ENCODE data around the gene CAPN13. TPM values are rescaled to one million over a fixed set of nuclear protein-coding genes. Genes with fewer than 3 reads are reported as not detected.
A peak's percentile ranks its signal among the peaks of the same experiment; 100 is the strongest.

Gene CAPN13
- total RNA-seq, 1 donor from 2014 or later, result not detected

DNA sequence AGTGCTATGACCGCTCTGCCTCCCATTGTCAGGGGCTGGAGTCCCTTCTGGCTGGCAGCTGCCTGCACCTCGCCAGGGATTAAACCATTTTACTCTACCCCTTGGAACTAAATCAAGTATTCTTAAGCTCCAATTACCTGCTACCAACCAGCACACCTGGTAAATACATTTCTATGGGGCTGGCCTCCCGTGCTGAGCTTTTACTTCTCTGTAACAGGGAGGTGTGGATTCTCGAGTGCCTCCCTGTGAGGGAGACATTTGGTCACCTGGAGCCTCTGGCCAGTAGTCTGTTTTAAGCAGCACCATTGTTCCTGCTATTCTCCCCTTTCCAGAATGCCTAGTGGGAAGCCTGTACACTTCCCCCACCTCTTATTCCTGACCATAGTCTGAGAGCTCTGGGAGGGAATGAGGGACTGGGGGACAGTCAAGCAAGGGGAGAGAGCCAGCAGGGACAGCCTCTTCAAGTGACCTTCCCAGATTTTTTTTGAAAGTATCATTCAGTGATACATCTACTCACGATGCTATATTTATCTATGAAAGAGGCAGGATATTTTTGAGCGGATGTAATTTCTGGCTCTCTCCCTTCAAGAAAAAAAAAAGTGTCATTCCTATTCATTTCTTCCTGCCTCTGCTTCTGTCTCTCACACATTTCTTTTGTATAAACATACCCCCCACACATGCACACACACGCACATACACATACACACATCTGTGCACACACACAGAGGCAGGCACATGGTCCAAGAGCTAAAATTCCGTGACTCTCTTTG, 112.8 kb downstream of the CAPN13 start:
- H3K27ac Mint-ChIP-seq, result no peak overlapping the region
- H3K9me3 Mint-ChIP-seq, result peaks cover 15% of the 10 kb centered on the region

DNA sequence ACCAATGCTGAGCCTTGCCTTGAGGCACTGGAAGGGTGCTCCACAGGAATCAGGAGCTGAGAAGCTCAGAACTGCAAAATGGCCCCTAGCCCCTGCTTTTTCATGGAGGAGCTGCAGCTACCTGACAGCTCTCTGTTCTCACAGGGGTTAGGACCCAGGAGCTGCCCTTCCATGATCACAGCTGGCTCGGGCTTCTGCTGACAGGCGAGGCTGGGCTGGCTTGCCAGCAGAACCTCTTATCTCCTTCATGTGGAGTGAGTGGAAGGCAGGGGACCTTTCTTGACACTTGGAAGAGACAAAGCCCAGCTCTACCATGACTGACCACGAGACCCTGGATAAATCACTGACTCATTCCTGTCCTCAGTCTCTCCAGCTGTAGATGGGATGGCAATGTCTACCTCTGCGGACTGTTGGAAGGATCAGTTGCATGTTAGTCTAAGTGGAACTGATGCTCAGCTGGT, 113.4 kb downstream of the CAPN13 start:
- peaks cover 11% of the 10 kb centered on the region for H3K9me3 Mint-ChIP-seq
- H3K4me1 Mint-ChIP-seq, result peaks cover 9% of the 10 kb centered on the region
- no peak for TF ChIP-seq CTCF (IDR thresholded peaks at IDR 0.05; ENCODE audit: unreplicated experiment)
- no peak overlapping the region for H3K27ac Mint-ChIP-seq
- no peaks in the 10 kb centered on the region for H3K36me3 Mint-ChIP-seq
- no peak overlapping the region for H3K4me3 Mint-ChIP-seq
- no peaks in the 10 kb centered on the region for H3K27me3 Mint-ChIP-seq (ENCODE audit: low read depth)
- peak in 1 of 2 experiments; percentile 20 for DNase-seq (ENCODE audit: low spot score in 2 of 2, unreplicated experiment in 2 of 2)

More for the DNA sequence above, 112.8 kb downstream of the CAPN13 start:
- Mint-ChIP-seq H3K4me3 (no peak overlapping the region), H3K4me1 (peaks cover 4% of the 10 kb centered on the region), H3K36me3 (no peaks in the 10 kb centered on the region), H3K27me3 (ENCODE audit: low read depth) (no peaks in the 10 kb centered on the region)
- no peak for TF ChIP-seq CTCF (IDR thresholded peaks at IDR 0.05; ENCODE audit: unreplicated experiment)
- peak in 1 of 2 experiments; percentile 26 for DNase-seq (ENCODE audit: low spot score in 2 of 2, unreplicated experiment in 2 of 2)

DNA sequence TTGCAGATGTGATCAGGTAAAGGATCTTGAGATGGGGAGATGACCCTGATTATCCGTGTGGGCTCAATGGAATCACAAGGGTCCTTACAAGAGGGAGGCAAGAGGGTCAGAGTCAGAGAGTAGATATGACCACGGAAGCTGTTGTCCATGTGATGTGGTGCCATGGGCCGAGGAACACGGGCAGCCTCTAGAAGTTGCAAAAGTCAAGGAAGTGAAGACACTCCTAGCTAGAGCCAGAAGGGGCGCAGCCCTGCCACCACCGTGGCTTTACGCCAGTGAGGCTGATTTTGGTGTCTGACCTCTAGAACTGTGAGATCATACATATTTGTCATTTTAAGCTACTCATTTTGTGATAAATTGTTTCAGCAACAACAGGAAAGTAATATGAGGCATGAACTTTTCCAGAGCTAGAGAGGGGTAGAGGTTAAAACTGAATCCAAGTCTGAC, 114.4 kb downstream of the CAPN13 start:
- DNase-seq (ENCODE audit: low spot score in 2 of 2, unreplicated experiment in 2 of 2), result peak in 1 of 2 experiments; percentile 35
- Mint-ChIP-seq H3K27me3 (ENCODE audit: low read depth) (no peaks in the 10 kb centered on the region), H3K36me3 (no peaks in the 10 kb centered on the region), H3K9me3 (peaks cover 4% of the 10 kb centered on the region), H3K27ac (no peak overlapping the region), H3K4me3 (no peak overlapping the region), H3K4me1 (peaks cover 14% of the 10 kb centered on the region)
- TF ChIP-seq CTCF (IDR thresholded peaks at IDR 0.05; ENCODE audit: unreplicated experiment), result no peak

- DNase-seq (ENCODE audit: low spot score in 2 of 2, unreplicated experiment in 2 of 2), result peak in 1 of 2 experiments; percentile 33
- Mint-ChIP-seq H3K9me3 (no peaks in the 10 kb centered on the region), H3K27me3 (ENCODE audit: low read depth) (no peaks in the 10 kb centered on the region), H3K4me1 (peaks cover 14% of the 10 kb centered on the region), H3K27ac (no peak overlapping the region), H3K4me3 (no peak overlapping the region), H3K36me3 (no peaks in the 10 kb centered on the region)
- TF ChIP-seq CTCF (IDR thresholded peaks at IDR 0.05; ENCODE audit: unreplicated experiment), result no peak
Measured at GRCh38 chr2:30691948-30692828, 115.1 kb downstream of the CAPN13 start.

- H3K4me3 Mint-ChIP-seq, result no peak overlapping the region
- no peak for TF ChIP-seq CTCF (IDR thresholded peaks at IDR 0.05; ENCODE audit: unreplicated experiment)
- DNase-seq (ENCODE audit: low spot score in 2 of 2, unreplicated experiment in 2 of 2), result peak in 1 of 2 experiments; percentile 33
- peaks cover 14% of the 10 kb centered on the region for H3K4me1 Mint-ChIP-seq
- no peak overlapping the region for H3K27ac Mint-ChIP-seq
- H3K36me3 Mint-ChIP-seq, result no peaks in the 10 kb centered on the region
- no peaks in the 10 kb centered on the region for H3K9me3 Mint-ChIP-seq
- H3K27me3 Mint-ChIP-seq (ENCODE audit: low read depth), result no peaks in the 10 kb centered on the region
Measured at GRCh38 chr2:30691091-30691947, 115.9 kb downstream of the CAPN13 start.
